Uterus (tissue), 2 donors: ENCODE data around the gene VCAM1.
"Not testable (repeated sequence)": the region's sequence is repeated elsewhere in the genome, so short reads cannot be mapped to it uniquely, and the experiment has no call there.

ENCODE experiments used
- CTCF ChIP-seq, 4 experiments: fragments of 200-600 bp in 2 of 4; fragments of 450-650 bp in 2 of 4; sonication (generic) in 2 of 4; IDR thresholded peaks; one replicate each; pipeline ENCODE4 v1.5.1; 2016 to 2019; ENCODE audit warnings: antibody characterized with exemption in 4 of 4, mild to moderate bottlenecking in 2 of 4, moderate library complexity in 1 of 4
- POLR2A ChIP-seq, 2 donors: fragments of 450-650 bp; IDR thresholded peaks; one replicate each; pipeline ENCODE4 v1.6.1; 2016; ENCODE audit warnings: antibody characterized with exemption in 2 of 2, mild to moderate bottlenecking in 1 of 2, moderate library complexity in 1 of 2

GRCh38 chr1:100781728-100782127 lies 62.2 kb downstream of the VCAM1 start:
- not testable (repeated sequence) for TF ChIP-seq CTCF, POLR2A (IDR thresholded peaks at IDR 0.05)
